GDM1 (cell line): ENCODE data around the gene PXDN.

ENCODE experiments used
- DNase-seq: peaks from one replicate; lab custom pipeline; 2025; lab: John Stamatoyannopoulos, UW

Gene PXDN

GRCh38 chr2:1612391-1613077 lies 131.8 kb downstream of the PXDN start:
- DNase-seq = no peak

- no peak for DNase-seq
These were observed 132.4 kb downstream of the PXDN start for GRCh38 chr2:1611886-1612285.

- no peak for DNase-seq
These were observed 134.2 kb downstream of the PXDN start for GRCh38 chr2:1610096-1610485.

- DNase-seq = no peak
These were observed 134.7 kb downstream of the PXDN start for GRCh38 chr2:1609485-1610095.

DNA sequence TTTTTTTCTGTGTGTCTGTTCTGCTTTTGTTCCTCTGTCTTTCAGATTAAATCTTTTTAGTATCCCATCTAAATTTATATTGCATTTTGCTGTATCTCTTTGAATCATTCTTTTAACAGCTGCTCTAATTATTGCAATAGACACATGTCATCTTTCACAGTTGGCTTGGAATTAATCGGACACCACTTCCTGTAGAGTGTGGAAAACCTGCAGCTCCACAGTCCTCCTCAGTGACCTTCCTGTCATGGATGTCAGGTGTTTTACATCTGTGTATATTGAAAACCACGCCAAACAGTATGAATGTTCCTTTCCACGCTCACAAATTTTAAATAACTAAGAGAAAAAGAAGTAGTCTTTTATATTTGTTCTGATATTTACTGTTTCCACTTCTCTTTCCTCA lies 135.3 kb downstream of the PXDN start:
- no peak for DNase-seq

- DNase-seq = no peak
These were observed 136.2 kb downstream of the PXDN start for GRCh38 chr2:1607971-1608688.

DNA sequence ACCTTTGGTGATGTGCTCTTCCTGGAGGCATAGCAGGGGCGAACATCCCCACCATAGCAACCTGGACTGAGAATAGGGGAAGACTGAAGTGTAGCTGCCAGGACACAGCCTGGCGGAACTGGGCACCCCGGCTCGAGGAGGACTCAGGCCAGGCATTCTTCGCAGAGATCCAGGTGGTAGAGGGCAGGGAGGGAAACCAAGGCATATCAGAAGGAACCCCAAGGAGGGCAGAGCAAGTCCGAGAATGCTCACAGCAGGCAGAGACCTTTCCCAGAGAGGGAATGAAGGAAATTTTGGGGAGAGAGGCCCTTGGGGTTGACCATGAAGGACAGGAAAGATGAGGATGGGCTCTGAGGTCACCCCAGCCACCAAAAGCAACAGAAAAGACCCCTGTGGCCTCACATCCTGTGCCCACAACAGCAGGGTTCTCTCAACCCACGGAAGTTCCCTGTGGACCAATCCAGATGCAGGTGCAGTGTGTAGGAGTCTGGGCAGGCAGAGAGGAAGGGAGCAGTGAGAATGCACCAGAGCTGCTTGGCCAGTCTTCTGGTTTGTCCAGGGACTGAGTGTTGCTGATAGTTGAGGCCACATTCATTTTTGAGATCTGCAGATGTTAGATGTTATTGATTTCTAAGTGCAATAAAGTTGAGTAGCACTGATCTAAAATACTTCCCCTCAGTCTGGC lies 136.9 kb downstream of the PXDN start:
- DNase-seq = no peak

GRCh38 chr2:1606421-1607235 lies 137.7 kb downstream of the PXDN start:
- no peak for DNase-seq

- DNase-seq = no peak
These were observed 138.3 kb downstream of the PXDN start for GRCh38 chr2:1606046-1606400.

DNA sequence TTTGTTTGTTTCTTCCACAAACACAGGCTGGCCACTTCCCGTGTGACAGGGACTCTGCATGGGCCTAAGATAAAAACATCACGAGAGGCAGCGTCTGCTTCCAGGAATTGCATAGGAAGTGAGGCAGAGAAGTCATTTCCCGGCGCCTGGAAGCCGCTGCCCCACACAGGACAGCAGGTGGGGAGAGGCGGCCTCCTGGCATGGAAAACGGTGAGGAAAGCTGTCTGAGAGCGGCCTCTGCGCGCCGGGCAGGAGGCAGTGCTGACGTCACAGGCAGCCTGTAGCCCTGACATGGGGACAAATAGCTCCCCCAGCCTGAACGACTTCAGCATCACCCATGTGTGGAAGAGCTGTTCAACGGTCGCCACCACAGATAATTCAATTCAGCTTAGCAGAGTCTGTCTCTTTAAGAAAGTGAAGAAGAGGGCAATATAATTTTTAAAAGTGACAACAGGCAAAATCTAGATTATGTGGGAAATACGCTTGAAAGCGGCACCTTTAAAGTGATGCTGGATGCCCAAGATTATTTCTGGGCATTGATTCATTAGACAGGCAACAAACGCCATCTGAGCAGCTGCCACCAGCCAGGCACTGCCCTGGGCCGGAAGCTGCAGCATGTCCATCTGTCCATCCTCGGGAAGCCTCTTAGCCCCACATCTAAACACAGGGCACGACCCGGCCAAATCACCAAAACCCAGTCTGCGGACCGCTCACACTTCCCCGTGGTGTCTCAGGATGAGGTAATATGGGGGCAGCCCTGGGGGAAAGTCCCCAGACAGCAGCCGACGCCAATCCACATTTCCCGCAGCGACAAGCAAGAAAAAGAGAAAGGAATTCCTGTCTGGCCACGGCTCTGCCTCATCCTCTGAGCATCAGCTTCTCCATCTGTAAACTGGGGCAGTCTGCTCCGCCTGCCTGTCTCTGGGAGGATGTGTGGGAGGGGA lies 138.9 kb downstream of the PXDN start:
- no peak for DNase-seq

GRCh38 chr2:1603521-1603920 lies 140.8 kb downstream of the PXDN start:
- DNase-seq = no peak

DNA sequence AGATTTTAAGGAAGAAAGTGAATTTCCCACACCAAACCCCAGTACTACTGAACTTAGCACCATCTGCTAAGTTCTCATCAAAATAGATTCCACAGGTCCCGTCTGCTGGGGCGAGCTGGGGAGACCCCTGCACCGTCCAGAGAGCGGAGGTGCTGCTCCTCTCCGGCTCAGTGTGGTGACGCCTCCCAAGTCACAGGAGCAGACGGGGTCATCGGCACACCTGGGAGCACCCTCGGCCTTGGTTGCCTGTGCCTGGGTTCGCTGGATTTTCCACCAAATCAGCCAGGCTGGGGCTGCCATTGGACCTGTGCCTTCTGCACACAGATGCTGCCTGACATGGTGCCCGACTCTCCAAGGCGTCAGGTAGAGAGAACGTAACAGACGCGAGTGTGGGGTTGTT lies 141.3 kb downstream of the PXDN start:
- no peak for DNase-seq

DNA sequence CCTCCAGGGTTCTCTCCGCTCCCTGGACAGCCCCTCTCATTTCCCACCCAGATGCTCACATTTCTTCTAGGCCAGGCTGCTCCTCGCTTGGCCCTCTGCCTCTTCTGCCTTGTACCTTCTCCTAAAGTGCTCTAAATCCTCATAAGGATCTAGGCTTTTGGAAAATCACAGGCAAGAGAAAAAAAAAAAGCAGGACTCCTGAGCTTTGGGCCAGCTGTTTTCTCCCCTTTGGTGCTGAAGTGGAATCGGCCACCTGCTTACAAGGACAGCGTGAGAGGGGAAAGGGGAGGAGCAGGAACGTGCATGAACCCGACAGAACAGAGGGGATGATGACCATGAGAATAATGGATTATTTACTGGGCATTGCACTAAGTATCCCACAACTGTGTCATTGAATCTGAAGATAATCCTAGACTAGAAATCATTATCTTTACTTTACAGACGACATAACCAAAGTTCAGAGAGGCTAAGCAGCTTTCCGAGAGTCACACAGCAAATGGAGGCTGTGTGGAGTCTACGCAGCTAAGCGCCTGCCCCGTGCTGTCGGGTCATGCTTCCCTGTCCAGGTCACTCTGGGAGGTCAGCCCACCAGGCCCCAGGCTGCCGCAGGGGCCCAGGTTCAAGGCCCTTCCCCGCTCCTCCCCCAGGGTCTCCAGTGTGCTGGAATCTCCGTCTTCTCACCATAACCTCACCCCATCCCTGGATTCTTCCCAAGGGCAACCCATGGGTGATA lies 141.9 kb downstream of the PXDN start:
- DNase-seq = no peak

- no peak for DNase-seq
These were observed 142.6 kb downstream of the PXDN start for GRCh38 chr2:1601471-1602277.

DNA sequence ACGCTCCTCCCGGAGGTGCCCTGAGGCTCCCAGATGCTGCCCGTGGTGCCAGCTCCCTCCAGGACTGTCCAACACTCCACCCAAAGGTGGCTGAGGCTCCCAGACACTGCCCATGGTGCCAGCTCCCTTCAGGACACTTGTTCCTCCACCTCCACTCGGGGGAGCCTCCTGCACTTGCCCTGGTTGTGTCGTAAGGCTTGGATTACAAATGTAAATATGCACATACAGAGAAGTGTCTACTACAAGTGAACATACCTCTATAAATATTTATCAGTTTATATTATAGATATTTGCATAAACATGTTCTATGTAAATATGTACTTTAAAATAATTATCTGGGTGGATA lies 143.3 kb downstream of the PXDN start:
- no peak for DNase-seq

GRCh38 chr2:1600191-1601066 lies 143.9 kb downstream of the PXDN start:
- DNase-seq = no peak

DNA sequence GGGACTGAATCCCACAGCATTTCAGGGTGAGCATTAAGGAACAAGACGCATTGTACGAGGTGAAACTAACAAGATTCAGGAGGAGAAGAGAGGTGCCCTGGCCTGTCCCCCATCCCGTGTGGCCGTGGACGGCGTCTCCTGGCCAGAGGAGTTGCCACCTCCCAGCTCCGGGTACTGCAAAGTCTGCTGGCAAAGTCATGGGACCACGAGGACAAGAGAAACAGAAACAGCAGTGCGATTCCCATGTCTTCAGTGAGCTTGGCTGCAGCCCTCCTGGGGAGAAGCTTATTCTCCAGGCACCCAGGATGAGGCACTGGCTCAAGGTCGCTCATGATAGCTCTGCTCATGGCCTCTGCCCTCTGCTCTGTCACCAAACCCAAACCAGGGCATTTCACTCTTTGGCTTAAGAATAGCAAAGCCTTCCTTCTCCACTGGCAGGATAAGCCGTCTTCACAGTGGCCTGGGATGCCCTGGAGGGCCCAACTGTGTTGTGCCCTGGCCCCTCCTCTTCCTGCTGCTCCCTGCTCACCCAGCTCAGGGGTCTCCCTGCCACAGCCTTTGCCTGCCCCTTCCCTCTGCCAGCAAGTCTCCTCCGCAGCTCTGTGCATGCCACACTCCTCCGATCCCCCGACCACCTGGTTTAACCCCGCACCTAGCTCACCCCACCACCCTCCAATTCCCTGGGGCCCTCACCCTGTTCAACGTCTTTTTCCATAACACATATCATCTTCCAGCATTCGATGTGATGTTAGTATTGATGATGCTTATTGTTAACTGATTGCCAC lies 144.8 kb downstream of the PXDN start:
- DNase-seq = no peak

DNA sequence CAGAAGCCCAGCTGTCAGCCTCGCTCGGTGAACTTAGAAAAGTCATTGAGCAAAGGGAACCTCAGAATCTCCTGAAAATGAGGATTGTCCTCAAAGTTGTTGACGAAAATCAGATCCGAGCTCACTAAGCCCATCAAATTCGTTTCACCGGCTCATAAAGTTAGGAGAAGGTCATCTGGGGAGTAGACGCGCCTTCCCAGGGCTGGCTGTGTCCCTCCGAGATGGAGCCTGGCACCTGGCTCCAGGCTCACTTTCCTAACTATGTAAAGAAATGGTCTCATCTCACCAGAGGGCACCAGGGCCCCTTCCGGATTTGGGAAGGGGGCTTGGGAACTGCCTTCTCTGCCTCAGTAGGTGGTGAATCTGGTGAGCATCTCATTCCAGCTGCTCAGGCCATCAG lies 145.5 kb downstream of the PXDN start:
- no peak for DNase-seq
